HCT116 (cell line): Measurements from ENCODE around the gene ZNF331. TPM values are rescaled to one million over a fixed set of nuclear protein-coding genes. Genes with fewer than 3 reads are reported as not detected.

Experiments
- ATAC-seq: fragments of 200-7000 bp; cut with Tn5 transposase; 2 replicates; pipeline ENCODE4 v1.9.1; 2020; ENCODE audit warnings: mild to moderate bottlenecking, moderate library complexity
- BruUV-seq: library from RNA; stranded (reverse); fragments of 400-500 nt; replicated peaks from 2 replicates; lab custom pipeline; 2021; lab: Mats Ljungman, UMichigan
- CTCF ChIA-PET: fragments of 300-600 bp; sonication (Branson Sonifier 250); formaldehyde crosslinking; loops from one replicate; lab custom pipeline; 2021; ENCODE audit warnings: antibody characterized with exemption; lab: Charles Lee
- POLR2A ChIA-PET: fragments of 300-600, 350-600 bp; sonication (Branson Sonifier 250); formaldehyde crosslinking; loops from one replicate; lab custom pipeline; 2021; ENCODE audit warnings: antibody characterized with exemption; lab: Charles Lee
- RAD21 ChIA-PET, 2 experiments: fragments of 300-600 bp; sonication (Branson Sonifier 250); formaldehyde crosslinking; loops; one replicate each; lab custom pipeline; 2023; ENCODE audit warnings: low total read pairs in 2 of 2; ENCODE audit not compliant: uncharacterized antibody in 2 of 2, unreplicated experiment in 2 of 2, low non-redundant PET in 1 of 2; lab: Charles Lee
- DNase-seq: peaks from one replicate; pipeline ENCODE4 v3.0.0-alpha.2; 2010; ENCODE audit warnings: low read depth, low spot score
- H2AFZ ChIP-seq: fragments of 200-600 bp; shearing (Covaris generic), sonication (generic); 2 replicates; pipeline ENCODE4 v1.6.1; 2017; ENCODE audit warnings: low read depth, mixed run types, mixed read lengths, antibody characterized with exemption, low read length; ENCODE audit not compliant: poor library complexity, severe bottlenecking
- H3K27ac ChIP-seq: 2 replicates; pipeline ENCODE4 v1.5.1; 2012; ENCODE audit warnings: low read depth, low read length
- H3K27me3 ChIP-seq: fragments of 200-600 bp; sonication (generic); 2 replicates; pipeline ENCODE4 v1.6.1; 2016; ENCODE audit warnings: mixed run types, low read length, mixed read lengths; ENCODE audit not compliant: insufficient read depth
- H3K36me3 ChIP-seq, 2 experiments: fragments of 200-500 bp in 1 of 2; fragments of 200-600 bp in 1 of 2; sonication (Bioruptor generic) in 1 of 2; sonication (generic) in 1 of 2; 2 replicates each; pipeline versions ENCODE4 v1.5.1 to v1.6.1; 2014 to 2016; ENCODE audit warnings: low read length in 2 of 2, inconsistent platforms in 1 of 2, mixed read lengths in 1 of 2, mixed run types in 1 of 2; ENCODE audit not compliant: insufficient read depth in 2 of 2, control insufficient read depth in 1 of 2
- H3K4me1 ChIP-seq, 2 experiments: fragments of 200-600 bp in 1 of 2; sonication (generic) in 1 of 2; 2 replicates each; pipeline versions ENCODE4 v1.5.1 to v1.6.1; 2012 to 2017; ENCODE audit warnings: low read length in 2 of 2, inconsistent platforms in 1 of 2, mild to moderate bottlenecking in 1 of 2, mixed read lengths in 1 of 2, mixed run types in 1 of 2, moderate library complexity in 1 of 2; ENCODE audit not compliant: insufficient read depth in 2 of 2, control insufficient read depth in 1 of 2
- H3K4me2 ChIP-seq: fragments of 200-600 bp; sonication (generic); 2 replicates; pipeline ENCODE4 v1.6.1; 2017; ENCODE audit warnings: mixed run types, low read length, mixed read lengths
- H3K4me3 ChIP-seq, 2 experiments: fragments of 200-600 bp in 1 of 2; sonication (generic) in 1 of 2; replicated peaks in 1 of 2; 2 replicates each; pipeline ENCODE4 v1.5.1; 2011 to 2016; ENCODE audit warnings: low read length in 2 of 2, control low read depth in 1 of 2, low read depth in 1 of 2, mild to moderate bottlenecking in 1 of 2, mixed read lengths in 1 of 2, mixed run types in 1 of 2
- H3K79me2 ChIP-seq: fragments of 200-600 bp; sonication (generic); 2 replicates; pipeline ENCODE4 v1.6.1; 2017; ENCODE audit warnings: mild to moderate bottlenecking, mixed run types, low read length, moderate library complexity, mixed read lengths; ENCODE audit not compliant: insufficient read depth
- H3K9ac ChIP-seq: fragments of 200-600 bp; sonication (generic); 2 replicates; pipeline ENCODE4 v1.6.1; 2016; ENCODE audit warnings: low read length, mixed read lengths
- H3K9me2 ChIP-seq: fragments of 200-600 bp; sonication (generic), shearing (Covaris generic); 2 replicates; pipeline ENCODE4 v1.6.1; 2017; ENCODE audit warnings: mixed run types, mild to moderate bottlenecking, moderate library complexity; ENCODE audit not compliant: insufficient read depth
- H3K9me3 ChIP-seq, 2 experiments: fragments of 200-500 bp in 1 of 2; fragments of 200-600 bp in 1 of 2; sonication (Bioruptor generic) in 1 of 2; sonication (generic) in 1 of 2; 2 replicates each; pipeline ENCODE4 v1.6.1; 2014 to 2017; ENCODE audit warnings: low read length in 2 of 2, mixed read lengths in 2 of 2, inconsistent platforms in 1 of 2, low read depth in 1 of 2, mild to moderate bottlenecking in 1 of 2, mixed run types in 1 of 2, moderate library complexity in 1 of 2; ENCODE audit not compliant: control insufficient read depth in 1 of 2, insufficient read depth in 1 of 2
- H4K20me1 ChIP-seq: fragments of 200-600 bp; sonication (generic), shearing (Covaris generic); 2 replicates; pipeline ENCODE4 v1.6.1; 2017; ENCODE audit warnings: mixed run types, mild to moderate bottlenecking, moderate library complexity; ENCODE audit not compliant: insufficient read depth
- ATF3 ChIP-seq: IDR thresholded peaks from 2 replicates; pipeline ENCODE4 v1.6.1; 2012
- CEBPB ChIP-seq: IDR thresholded peaks from 2 replicates; pipeline ENCODE4 v1.6.1; 2012; ENCODE audit warnings: low read depth
- CTCF ChIP-seq, 3 experiments: fragments of 200-600 bp in 1 of 3; sonication (generic) in 1 of 3; IDR thresholded peaks in 2 of 3; conservative IDR thresholded peaks in 1 of 3; 2 replicates each; pipeline ENCODE4 v1.5.1; 2012 to 2017; ENCODE audit warnings: low read depth in 2 of 3, low read length in 2 of 3, antibody characterized with exemption in 1 of 3, borderline replicate concordance in 1 of 3, control low read depth in 1 of 3, mild to moderate bottlenecking in 1 of 3, mixed read lengths in 1 of 3, mixed run types in 1 of 3, moderate library complexity in 1 of 3; ENCODE audit not compliant: insufficient read depth in 1 of 3
- ELF1 ChIP-seq: IDR thresholded peaks from 2 replicates; pipeline ENCODE4 v1.6.1; 2012; ENCODE audit warnings: low read depth, borderline replicate concordance
- EZH2 ChIP-seq: fragments of 200-600 bp; sonication (generic); IDR thresholded peaks from 2 replicates; pipeline ENCODE4 v1.6.1; 2017; ENCODE audit warnings: antibody characterized with exemption, mixed run types
- EZH2phosphoT487 ChIP-seq: fragments of 200-600 bp; IDR thresholded peaks from 2 replicates; pipeline ENCODE4 v1.6.1; 2018; ENCODE audit warnings: antibody characterized with exemption, borderline replicate concordance
- JUND ChIP-seq: IDR thresholded peaks from 2 replicates; pipeline ENCODE4 v1.6.1; 2012
- POLR2A ChIP-seq: IDR thresholded peaks from 2 replicates; pipeline ENCODE4 v1.7.0; 2011; ENCODE audit warnings: borderline replicate concordance; ENCODE audit not compliant: insufficient read depth, insufficient read length; ENCODE audit errors: extremely low read depth
- POLR2AphosphoS5 ChIP-seq: IDR thresholded peaks from 2 replicates; pipeline ENCODE4 v1.6.1; 2011; ENCODE audit warnings: mild to moderate bottlenecking, low read depth, low read length, moderate library complexity
- RAD21 ChIP-seq: IDR thresholded peaks from 2 replicates; pipeline ENCODE4 v1.6.1; 2012; ENCODE audit warnings: low read depth, mild to moderate bottlenecking
- REST ChIP-seq: IDR thresholded peaks from 2 replicates; pipeline ENCODE4 v1.6.1; 2012; ENCODE audit warnings: low read depth
- SIN3A ChIP-seq: IDR thresholded peaks from 2 replicates; pipeline ENCODE4 v1.6.1; 2012; ENCODE audit warnings: low read depth
- SP1 ChIP-seq: IDR thresholded peaks from 2 replicates; pipeline ENCODE4 v1.6.1; 2012; ENCODE audit warnings: low read depth
- SRF ChIP-seq: IDR thresholded peaks from 2 replicates; pipeline ENCODE4 v1.6.1; 2012; ENCODE audit warnings: low read depth
- TCF7L2 ChIP-seq: IDR thresholded peaks from 2 replicates; pipeline ENCODE4 v1.7.0; 2011; ENCODE audit warnings: borderline replicate concordance, inconsistent platforms; ENCODE audit not compliant: insufficient read depth, insufficient read length; ENCODE audit errors: extremely low read depth
- ZBTB33 ChIP-seq: IDR thresholded peaks from 2 replicates; pipeline ENCODE4 v1.6.1; 2011; ENCODE audit warnings: mild to moderate bottlenecking, low read length, moderate library complexity; ENCODE audit not compliant: insufficient replicate concordance; ENCODE audit errors: extremely low read depth
- ZFX ChIP-seq: fragments of 450-650 bp; IDR thresholded peaks from 2 replicates; pipeline ENCODE4 v1.6.1; 2017
- ZNF274 ChIP-seq: fragments of 200-500 bp; sonication (Bioruptor generic); IDR thresholded peaks from 2 replicates; pipeline ENCODE4 v1.6.1; 2014; ENCODE audit warnings: mild to moderate bottlenecking, low read depth, low read length, inconsistent platforms
- intact Hi-C: fragments of 100-400 bp; cut with micrococcal nuclease; formaldehyde crosslinking; loops from 2 replicates; pipeline ENCODE4 v1.10.0; 2022
- total RNA-seq: library from RNA; stranded (reverse); gene quantifications from one replicate; pipeline ENCODE4 v1.2.1, GENCODE V29; 2021; ENCODE audit not compliant: unreplicated experiment

The ZNF331 gene
- total RNA-seq, 1 experiment from 2014 or later: 0.59 TPM

- POLR2A ChIA-PET: no interaction called here
- CTCF ChIA-PET: no interaction called here
- Histone ChIP-seq H3K9me2 (no peaks in the 10 kb centered on the region), H3K4me1 (no peaks in the 10 kb centered on the region), H3K79me2 (no peaks in the 10 kb centered on the region), H3K9ac (no peak overlapping the region), H4K20me1 (no peaks in the 10 kb centered on the region), H3K27ac (no peak overlapping the region), H3K9me3 (peaks cover 0 to 17% of the 10 kb centered on the region in 2 experiments; a peak in 2 of 4 replicates), H3K27me3 (no peaks in the 10 kb centered on the region), H2AFZ (no peak overlapping the region), H3K4me3 (no peak overlapping the region), H3K4me2 (no peak overlapping the region), H3K36me3 (no peaks in the 10 kb centered on the region)
- TF ChIP-seq REST: no peak
- no peak for TF ChIP-seq ZNF274
- no peak for TF ChIP-seq SRF
- TF ChIP-seq ELF1: no peak
- TF ChIP-seq SP1: no peak
- no peak for TF ChIP-seq EZH2phosphoT487
- no peak for TF ChIP-seq CTCF (IDR thresholded peaks at IDR 0.05 in 2 of 3, conservative IDR thresholded peaks at IDR 0.05 in 1 of 3; ENCODE audit: borderline replicate concordance in 1 of 3, insufficient read depth in 1 of 3, low read depth in 2 of 3, low read length in 2 of 3)
- TF ChIP-seq CEBPB: no peak
- no peak for TF ChIP-seq POLR2AphosphoS5
- TF ChIP-seq ZBTB33: no peak
- TF ChIP-seq POLR2A: no peak
- no peak for TF ChIP-seq JUND
- TF ChIP-seq SIN3A: no peak
- no peak for TF ChIP-seq EZH2
- TF ChIP-seq RAD21: no peak
- no peak for TF ChIP-seq ZFX
- no peak for TF ChIP-seq ATF3
- TF ChIP-seq TCF7L2: no peak
- ATAC-seq (no peak), DNase-seq (no peak)
- BruUV-seq: no TSS peak
- intact Hi-C loops: no loop called here
- RAD21 ChIA-PET: no interaction called here
Measured at GRCh38 chr19:53598361-53598760, 60.4 kb downstream of the ZNF331 start.
